ENCODE data around the gene GSDME.

GRCh38 chr7:24769851-24770250 lies 12.6 kb upstream of the GSDME start:
- TF ChIP-seq, protein P1, sequence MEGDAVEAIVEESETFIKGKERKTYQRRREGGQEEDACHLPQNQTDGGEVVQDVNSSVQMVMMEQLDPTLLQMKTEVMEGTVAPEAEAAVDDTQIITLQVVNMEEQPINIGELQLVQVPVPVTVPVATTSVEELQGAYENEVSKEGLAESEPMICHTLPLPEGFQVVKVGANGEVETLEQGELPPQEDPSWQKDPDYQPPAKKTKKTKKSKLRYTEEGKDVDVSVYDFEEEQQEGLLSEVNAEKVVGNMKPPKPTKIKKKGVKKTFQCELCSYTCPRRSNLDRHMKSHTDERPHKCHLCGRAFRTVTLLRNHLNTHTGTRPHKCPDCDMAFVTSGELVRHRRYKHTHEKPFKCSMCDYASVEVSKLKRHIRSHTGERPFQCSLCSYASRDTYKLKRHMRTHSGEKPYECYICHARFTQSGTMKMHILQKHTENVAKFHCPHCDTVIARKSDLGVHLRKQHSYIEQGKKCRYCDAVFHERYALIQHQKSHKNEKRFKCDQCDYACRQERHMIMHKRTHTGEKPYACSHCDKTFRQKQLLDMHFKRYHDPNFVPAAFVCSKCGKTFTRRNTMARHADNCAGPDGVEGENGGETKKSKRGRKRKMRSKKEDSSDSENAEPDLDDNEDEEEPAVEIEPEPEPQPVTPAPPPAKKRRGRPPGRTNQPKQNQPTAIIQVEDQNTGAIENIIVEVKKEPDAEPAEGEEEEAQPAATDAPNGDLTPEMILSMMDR (tag by site-specific recombination; IDR thresholded peaks at IDR 0.05), result no peak
- TF ChIP-seq ZNF785 (tag by site-specific recombination; IDR thresholded peaks at IDR 0.05) (no peak), ZNF266 (tag by site-specific recombination; IDR thresholded peaks at IDR 0.05; ENCODE audit: low read depth) (no peak), MYNN (tag by site-specific recombination; IDR thresholded peaks at IDR 0.05; ENCODE audit: borderline replicate concordance) (no peak)

All from HEK293 (cell line).